ENCODE results near the gene PGGHG.

GRCh38 chr11:306645-307371 lies 17.9 kb downstream of the PGGHG start:
- TF ChIP-seq CTCF (IDR thresholded peaks at IDR 0.05) (no peak), POLR2A (IDR thresholded peaks at IDR 0.05) (no peak)
